Neural crest cell (in vitro differentiated cells): Measurements from ENCODE around the gene KPNA4. TPM values are rescaled to one million over a fixed set of nuclear protein-coding genes. Genes with fewer than 3 reads are reported as not detected.

Experiments used
- DNase-seq: peaks from one replicate; pipeline ENCODE4 v3.0.0; 2021; ENCODE audit warnings: low read depth, mixed read lengths, low spot score
- H3K27ac Mint-ChIP-seq: one replicate; pipeline ENCODE4 v1.8.0; 2021; ENCODE audit warnings: mild to moderate bottlenecking, mixed read lengths; ENCODE audit not compliant: unreplicated experiment
- H3K27me3 Mint-ChIP-seq: 2 replicates; pipeline ENCODE4 v1.8.0; 2021; ENCODE audit warnings: low read depth, mild to moderate bottlenecking, mixed read lengths
- H3K36me3 Mint-ChIP-seq: 2 replicates; pipeline ENCODE4 v1.8.0; 2021; ENCODE audit warnings: low read depth, mild to moderate bottlenecking, mixed read lengths
- H3K4me1 Mint-ChIP-seq: 2 replicates; pipeline ENCODE4 v1.8.0; 2021; ENCODE audit warnings: mixed read lengths
- H3K4me3 Mint-ChIP-seq: one replicate; pipeline ENCODE4 v1.8.0; 2021; ENCODE audit warnings: mild to moderate bottlenecking, mixed read lengths
- H3K9me3 Mint-ChIP-seq: 2 replicates; pipeline ENCODE4 v1.8.0; 2021; ENCODE audit warnings: mixed read lengths
- total RNA-seq: library from RNA; stranded (reverse); gene quantifications from 2 replicates; pipeline ENCODE4 v1.2.1, GENCODE V29; 2021
- TF ChIP-seq, protein P1 (sequence below): fragments of 200-600 bp; sonication (generic); conservative IDR thresholded peaks from 2 replicates; pipeline ENCODE4 v1.5.0; 2021; ENCODE audit warnings: antibody characterized with exemption, mild to moderate bottlenecking

Gene KPNA4
- total RNA-seq, 1 donor from 2014 or later = 57.8 TPM

DNA sequence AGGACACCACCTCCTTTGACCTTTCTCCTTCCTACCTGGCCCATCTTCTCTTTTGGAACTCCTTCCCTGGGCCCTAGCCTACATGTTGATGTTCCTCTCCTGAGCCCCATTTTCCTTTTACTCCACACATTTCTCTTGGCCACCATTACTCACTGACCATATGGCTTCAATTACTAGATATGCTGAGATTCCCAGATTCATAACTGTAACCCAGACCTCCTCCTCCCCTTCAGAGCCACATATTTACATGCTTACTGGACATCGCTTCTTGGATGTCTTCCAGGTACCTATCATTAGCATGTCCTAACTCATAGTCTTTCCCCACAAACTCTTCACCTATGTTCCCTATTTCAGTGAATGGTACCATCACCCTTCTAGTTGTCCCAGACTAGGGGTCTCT lies 91.4 kb downstream of the KPNA4 start:
- no peak overlapping the region for H3K27ac Mint-ChIP-seq
- H3K4me1 Mint-ChIP-seq = no peaks in the 10 kb centered on the region
- no peak overlapping the region for H3K4me3 Mint-ChIP-seq
- H3K9me3 Mint-ChIP-seq = peaks cover 13% of the 10 kb centered on the region
- peaks cover 2% of the 10 kb centered on the region for H3K27me3 Mint-ChIP-seq
- H3K36me3 Mint-ChIP-seq = peaks cover 7% of the 10 kb centered on the region
- TF ChIP-seq, protein P1, sequence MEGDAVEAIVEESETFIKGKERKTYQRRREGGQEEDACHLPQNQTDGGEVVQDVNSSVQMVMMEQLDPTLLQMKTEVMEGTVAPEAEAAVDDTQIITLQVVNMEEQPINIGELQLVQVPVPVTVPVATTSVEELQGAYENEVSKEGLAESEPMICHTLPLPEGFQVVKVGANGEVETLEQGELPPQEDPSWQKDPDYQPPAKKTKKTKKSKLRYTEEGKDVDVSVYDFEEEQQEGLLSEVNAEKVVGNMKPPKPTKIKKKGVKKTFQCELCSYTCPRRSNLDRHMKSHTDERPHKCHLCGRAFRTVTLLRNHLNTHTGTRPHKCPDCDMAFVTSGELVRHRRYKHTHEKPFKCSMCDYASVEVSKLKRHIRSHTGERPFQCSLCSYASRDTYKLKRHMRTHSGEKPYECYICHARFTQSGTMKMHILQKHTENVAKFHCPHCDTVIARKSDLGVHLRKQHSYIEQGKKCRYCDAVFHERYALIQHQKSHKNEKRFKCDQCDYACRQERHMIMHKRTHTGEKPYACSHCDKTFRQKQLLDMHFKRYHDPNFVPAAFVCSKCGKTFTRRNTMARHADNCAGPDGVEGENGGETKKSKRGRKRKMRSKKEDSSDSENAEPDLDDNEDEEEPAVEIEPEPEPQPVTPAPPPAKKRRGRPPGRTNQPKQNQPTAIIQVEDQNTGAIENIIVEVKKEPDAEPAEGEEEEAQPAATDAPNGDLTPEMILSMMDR = no peak
- DNase-seq = no peak

- Mint-ChIP-seq H3K9me3 (peaks cover 15% of the 10 kb centered on the region), H3K27ac (no peak overlapping the region), H3K4me3 (no peak overlapping the region), H3K4me1 (no peaks in the 10 kb centered on the region), H3K36me3 (peaks cover 7% of the 10 kb centered on the region), H3K27me3 (peaks cover 2% of the 10 kb centered on the region)
- no peak for DNase-seq
- TF ChIP-seq, protein P1 = no peak
Observed at GRCh38 chr3:160473221-160473620, 92.2 kb downstream of the KPNA4 start.

GRCh38 chr3:160472344-160472743 lies 93.0 kb downstream of the KPNA4 start:
- Mint-ChIP-seq H3K36me3 (peaks cover 7% of the 10 kb centered on the region), H3K9me3 (peaks cover 15% of the 10 kb centered on the region), H3K4me3 (no peak overlapping the region)

GRCh38 chr3:160471892-160472291 lies 93.5 kb downstream of the KPNA4 start:
- Mint-ChIP-seq H3K27ac (no peak overlapping the region), H3K9me3 (peaks cover 15% of the 10 kb centered on the region), H3K36me3 (peaks cover 7% of the 10 kb centered on the region), H3K27me3 (peaks cover 2% of the 10 kb centered on the region), H3K4me3 (no peak overlapping the region), H3K4me1 (no peaks in the 10 kb centered on the region)
- TF ChIP-seq, protein P1 = no peak
- no peak for DNase-seq

More at GRCh38 chr3:160472344-160472743, 93.0 kb downstream of the KPNA4 start:
- Mint-ChIP-seq H3K27me3 (peaks cover 2% of the 10 kb centered on the region), H3K27ac (no peak overlapping the region), H3K4me1 (no peaks in the 10 kb centered on the region)
- DNase-seq = no peak
- TF ChIP-seq, protein P1 = no peak

- no peak overlapping the region for H3K4me3 Mint-ChIP-seq
- peaks cover 7% of the 10 kb centered on the region for H3K36me3 Mint-ChIP-seq
- H3K27me3 Mint-ChIP-seq = peaks cover 2% of the 10 kb centered on the region
- DNase-seq = no peak
- TF ChIP-seq, protein P1 = no peak
- no peaks in the 10 kb centered on the region for H3K4me1 Mint-ChIP-seq
- H3K9me3 Mint-ChIP-seq = peaks cover 15% of the 10 kb centered on the region
- H3K27ac Mint-ChIP-seq = no peak overlapping the region
Observed at GRCh38 chr3:160470181-160470580, 95.2 kb downstream of the KPNA4 start.

- peaks cover 2% of the 10 kb centered on the region for H3K27me3 Mint-ChIP-seq
- peaks cover 5% of the 10 kb centered on the region for H3K36me3 Mint-ChIP-seq
- peaks cover 15% of the 10 kb centered on the region for H3K9me3 Mint-ChIP-seq
- H3K27ac Mint-ChIP-seq = no peak overlapping the region
- H3K4me3 Mint-ChIP-seq = no peak overlapping the region
- no peaks in the 10 kb centered on the region for H3K4me1 Mint-ChIP-seq
- TF ChIP-seq, protein P1 = no peak
- DNase-seq = no peak
Observed at GRCh38 chr3:160464971-160465370, 100.4 kb downstream of the KPNA4 start.
